ENCODE data around the gene UGT3A1.
"Not testable (repeated sequence)": the region's sequence is repeated elsewhere in the genome, so short reads cannot be mapped to it uniquely, and the experiment has no call there.

The UGT3A1 gene

GRCh38 chr5:35990941-35991611 lies at the start of gene UGT3A1:
Gene UGT3A1, minus strand, starts transcription at chr5:35991390. Its CDS starts 150 bp downstream, at chr5:35991240.
- no peak for DNase-seq (ENCODE audit: low read depth in 2 of 2)

- no peak for DNase-seq (ENCODE audit: low read depth in 2 of 2)
Measured at GRCh38 chr5:36035696-36036095, 44.5 kb upstream of the UGT3A1 start.

- not testable (repeated sequence) for DNase-seq (ENCODE audit: low read depth in 2 of 2)
Measured at GRCh38 chr5:36034536-36035134, 43.4 kb upstream of the UGT3A1 start.

GRCh38 chr5:36033486-36033885 lies 42.3 kb upstream of the UGT3A1 start:
- no peak for DNase-seq (ENCODE audit: low read depth in 2 of 2)

GRCh38 chr5:36033047-36033446 lies 41.9 kb upstream of the UGT3A1 start:
- no peak for DNase-seq (ENCODE audit: low read depth in 2 of 2)

GRCh38 chr5:36031223-36031622 lies 40.0 kb upstream of the UGT3A1 start:
- DNase-seq (ENCODE audit: low read depth in 2 of 2): no peak

GRCh38 chr5:36029914-36030313 lies 38.7 kb upstream of the UGT3A1 start:
- DNase-seq (ENCODE audit: low read depth in 2 of 2): no peak

GRCh38 chr5:36028816-36029465 lies 37.8 kb upstream of the UGT3A1 start:
- no peak for DNase-seq (ENCODE audit: low read depth in 2 of 2)

- no peak for DNase-seq (ENCODE audit: low read depth in 2 of 2)
Measured at GRCh38 chr5:36027711-36028110, 36.5 kb upstream of the UGT3A1 start.

- no peak for DNase-seq (ENCODE audit: low read depth in 2 of 2)
Measured at GRCh38 chr5:36026706-36027465, 35.7 kb upstream of the UGT3A1 start.

- DNase-seq (ENCODE audit: low read depth in 2 of 2): not testable (repeated sequence)
Measured at GRCh38 chr5:36022246-36022645, 31.1 kb upstream of the UGT3A1 start.

- DNase-seq (ENCODE audit: low read depth in 2 of 2): not testable (repeated sequence)
Measured at GRCh38 chr5:36019584-36019983, 28.4 kb upstream of the UGT3A1 start.

- DNase-seq (ENCODE audit: low read depth in 2 of 2): no peak
Measured at GRCh38 chr5:36017622-36018021, 26.4 kb upstream of the UGT3A1 start.

GRCh38 chr5:36017004-36017403 lies 25.8 kb upstream of the UGT3A1 start:
- no peak for DNase-seq (ENCODE audit: low read depth in 2 of 2)

GRCh38 chr5:36013182-36013581 lies 22.0 kb upstream of the UGT3A1 start:
- no peak for DNase-seq (ENCODE audit: low read depth in 2 of 2)

GRCh38 chr5:36009698-36010097 lies 18.5 kb upstream of the UGT3A1 start:
- no peak for DNase-seq (ENCODE audit: low read depth in 2 of 2)

- DNase-seq (ENCODE audit: low read depth in 2 of 2): no peak
Measured at GRCh38 chr5:36007366-36007765, 16.2 kb upstream of the UGT3A1 start.

GRCh38 chr5:36006163-36006562 lies 15.0 kb upstream of the UGT3A1 start:
- DNase-seq (ENCODE audit: low read depth in 2 of 2): no peak

- no peak for DNase-seq (ENCODE audit: low read depth in 2 of 2)
Measured at GRCh38 chr5:36001032-36001431, 9.8 kb upstream of the UGT3A1 start.

- DNase-seq (ENCODE audit: low read depth in 2 of 2): no peak
Measured at GRCh38 chr5:35999547-35999946, 8.4 kb upstream of the UGT3A1 start.

GRCh38 chr5:35996076-35996475 lies 4.9 kb upstream of the UGT3A1 start:
- no peak for DNase-seq (ENCODE audit: low read depth in 2 of 2)

GRCh38 chr5:35990520-35990919 lies 670 bp downstream of the UGT3A1 start:
- DNase-seq (ENCODE audit: low read depth in 2 of 2): no peak
